ENCODE measurements around the gene BOD1. TPM values are rescaled to one million over a fixed set of nuclear protein-coding genes. Genes with fewer than 3 reads are reported as not detected.

Gene BOD1
- total and polyA plus RNA-seq, 2 of the 8 experiments (the other 6 are each of a cell fraction or from before 2014, with no cell fraction given), result 107 to 149 TPM

- Histone ChIP-seq H4K8ac (ENCODE audit: extremely low read depth, insufficient read depth, low read length) (no peak overlapping the region), H4K20me1 (replicated peaks in 1 of 2; ENCODE audit: control insufficient read depth in 1 of 2, insufficient read depth in 2 of 2, low read length in 2 of 2) (no peaks in the 10 kb centered on the region), H3K4me1 (replicated peaks in 1 of 4; ENCODE audit: control insufficient read depth in 3 of 4, insufficient read depth in 4 of 4, low read length in 3 of 4) (peaks cover 5 to 14% (median 9%) of the 10 kb centered on the region in 4 experiments), H4K91ac (replicated peaks; ENCODE audit: insufficient read length, low read length) (no peak overlapping the region), H4K5ac (ENCODE audit: insufficient read length, low read depth, low read length) (no peak overlapping the region), H2BK15ac (ENCODE audit: low read length) (no peak overlapping the region), H2BK20ac (ENCODE audit: low read length) (no peak overlapping the region), H3K27me3 (replicated peaks in 1 of 4; ENCODE audit: control insufficient read depth in 3 of 4, extremely low read depth in 1 of 4, insufficient read depth in 3 of 4, low read length in 3 of 4) (no peaks in the 10 kb centered on the region), H3K4me3 (ENCODE audit: extremely low read depth in 1 of 4, insufficient read depth in 2 of 4, low read depth in 3 of 4, low read length in 4 of 4) (no peak overlapping the region), H3K23ac (ENCODE audit: insufficient read length) (no peak overlapping the region), H3K18ac (ENCODE audit: extremely low read depth, low read length) (no peak overlapping the region), H3K9ac (replicated peaks in 1 of 4; ENCODE audit: extremely low read depth in 1 of 4, low read depth in 3 of 4, low read length in 3 of 4) (no peak overlapping the region), H3K36me3 (ENCODE audit: control insufficient read depth in 2 of 4, insufficient read depth in 4 of 4, low read length in 3 of 4) (no peaks in the 10 kb centered on the region), H2BK12ac (ENCODE audit: low read depth, low read length) (no peak overlapping the region), H3K23me2 (ENCODE audit: low read depth, low read length) (no peaks in the 10 kb centered on the region), H3K27ac (ENCODE audit: low read depth, low read length) (no peak overlapping the region), H3K4ac (replicated peaks; ENCODE audit: insufficient read length, low read depth, low read length) (no peak overlapping the region), H2AFZ (ENCODE audit: low read length) (no peak overlapping the region), H3K56ac (replicated peaks; ENCODE audit: insufficient read length, low read depth, low read length) (no peak overlapping the region), H3K79me2 (ENCODE audit: control insufficient read depth in 1 of 2, insufficient read depth in 2 of 2, low read length in 2 of 2) (no peaks in the 10 kb centered on the region), H3K9me3 (ENCODE audit: insufficient read depth in 2 of 2, low read depth in 1 of 2, low read length in 1 of 2) (peaks cover 0 to 1% of the 10 kb centered on the region in 2 experiments; a peak in 1 of 4 replicates), H2BK5ac (ENCODE audit: low read depth, low read length) (no peak overlapping the region), H3K4me2 (ENCODE audit: insufficient read depth in 1 of 2, low read depth in 2 of 2, low read length in 2 of 2) (no peak overlapping the region), H2BK120ac (replicated peaks; ENCODE audit: low read depth, low read length) (no peak overlapping the region), H3K14ac (ENCODE audit: insufficient read length) (no peak overlapping the region), H2AK5ac (ENCODE audit: low read depth, low read length) (no peak overlapping the region), H3K79me1 (ENCODE audit: low read depth, low read length) (no peaks in the 10 kb centered on the region)
- POLR2A ChIA-PET (ENCODE audit: partially characterized antibody), result no interaction called here
- FAIRE-seq (no peak), DNase-seq (ENCODE audit: low read depth in 1 of 2, low spot score in 2 of 2) (no peak)
- CTCF ChIA-PET (ENCODE audit: partially characterized antibody), result interaction anchor here (0.6 to 1.6 kb wide), 3 partner anchors 19 to 1113 kb away, joined by 3 to 4 read pairs (median 3); no protein-coding TSS in a partner anchor
- WGBS, 2 experiments (ENCODE audit: extremely low coverage in 1 of 2, insufficient coverage in 1 of 2, insufficient read length in 1 of 2, insufficient replicate concordance in 2 of 2, low coverage in 1 of 2, low lambda C conversion rate in 2 of 2, missing lambda C conversion rate in 1 of 2), result 94% methylated on average over 7 of the region's 7 CpGs; no CpG with 5 or more reads in 1 of the 2 experiments
- TF ChIP-seq SIN3A (conservative IDR thresholded peaks at IDR 0.05 in 1 of 2, IDR thresholded peaks at IDR 0.05 in 1 of 2; ENCODE audit: low read depth in 1 of 2, low read length in 2 of 2), result no peak
- TF ChIP-seq KDM1A (IDR thresholded peaks at IDR 0.05; ENCODE audit: borderline replicate concordance, low read length), result no peak
- no peak for TF ChIP-seq FOSL1 (IDR thresholded peaks at IDR 0.05; ENCODE audit: insufficient read depth, low read depth, low read length)
- TF ChIP-seq NANOG (IDR thresholded peaks at IDR 0.05; ENCODE audit: insufficient read depth, low read depth, low read length, poor library complexity, severe bottlenecking), result no peak
- TF ChIP-seq TAF1 (IDR thresholded peaks at IDR 0.05; ENCODE audit: low read depth, low read length), result no peak
- no peak for TF ChIP-seq PHF8 (conservative IDR thresholded peaks at IDR 0.05; ENCODE audit: low read depth, low read length)
- TF ChIP-seq NRF1 (IDR thresholded peaks at IDR 0.05; ENCODE audit: low read depth, low read length), result no peak
- TF ChIP-seq RBBP5 (IDR thresholded peaks at IDR 0.05; ENCODE audit: borderline replicate concordance, low read depth, low read length), result no peak
- no peak for TF ChIP-seq ATF2 (IDR thresholded peaks at IDR 0.05; ENCODE audit: low read length)
Measured at GRCh38 chr5:173648308-173648866, 31.9 kb upstream of the BOD1 start.

Data from H1 (cell line).